NCI-H82 treated with DMSO at 0.1 percent for 48 hours (cell line): ENCODE data around the gene MEIS1.

Source experiments
- DNase-seq: peaks from one replicate; lab custom pipeline; 2025; ENCODE audit not compliant: unreplicated experiment; lab: John Stamatoyannopoulos, UW

The MEIS1 gene

DNA sequence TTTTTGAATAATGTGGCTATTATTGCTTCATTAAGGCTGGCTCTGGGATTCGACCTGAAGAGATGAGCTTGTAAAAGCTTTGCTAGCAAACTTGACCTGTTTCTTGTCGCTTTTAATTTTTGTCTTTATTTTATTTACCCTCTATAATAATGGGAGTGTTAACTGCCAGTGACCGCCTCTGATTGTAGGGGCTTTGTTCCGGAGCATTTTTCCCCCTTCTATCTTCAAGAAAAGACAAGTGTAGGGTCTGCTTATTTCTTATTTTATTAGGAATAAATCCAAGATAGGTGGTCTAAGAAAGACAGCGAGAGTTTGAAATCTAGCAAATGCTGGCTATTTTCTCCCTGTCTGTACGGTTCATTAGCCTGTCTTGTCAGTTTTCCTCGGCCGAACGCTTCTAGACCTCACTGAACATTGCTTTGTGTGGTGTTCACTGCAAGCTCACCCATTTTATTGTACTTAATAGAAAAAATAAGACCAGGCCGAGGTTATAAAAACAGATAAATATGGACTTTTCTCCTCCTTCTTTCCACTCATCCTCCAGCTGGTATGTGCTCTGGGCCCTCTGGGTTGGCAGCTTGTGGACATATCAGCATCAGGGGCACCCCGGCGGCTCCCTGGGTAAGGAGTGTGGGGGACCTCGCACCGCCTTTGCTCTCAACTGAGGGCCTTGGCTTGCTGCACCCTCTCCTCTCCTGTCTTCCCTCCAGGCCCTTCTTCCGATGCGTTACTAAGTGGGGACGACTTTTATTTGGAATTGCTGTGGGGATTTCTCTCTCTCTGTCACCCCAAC lies 8.5 kb downstream of the MEIS1 start:
- no peak for DNase-seq

- no peak for DNase-seq
Observed at GRCh38 chr2:66443979-66444861, 9.3 kb downstream of the MEIS1 start.

DNA sequence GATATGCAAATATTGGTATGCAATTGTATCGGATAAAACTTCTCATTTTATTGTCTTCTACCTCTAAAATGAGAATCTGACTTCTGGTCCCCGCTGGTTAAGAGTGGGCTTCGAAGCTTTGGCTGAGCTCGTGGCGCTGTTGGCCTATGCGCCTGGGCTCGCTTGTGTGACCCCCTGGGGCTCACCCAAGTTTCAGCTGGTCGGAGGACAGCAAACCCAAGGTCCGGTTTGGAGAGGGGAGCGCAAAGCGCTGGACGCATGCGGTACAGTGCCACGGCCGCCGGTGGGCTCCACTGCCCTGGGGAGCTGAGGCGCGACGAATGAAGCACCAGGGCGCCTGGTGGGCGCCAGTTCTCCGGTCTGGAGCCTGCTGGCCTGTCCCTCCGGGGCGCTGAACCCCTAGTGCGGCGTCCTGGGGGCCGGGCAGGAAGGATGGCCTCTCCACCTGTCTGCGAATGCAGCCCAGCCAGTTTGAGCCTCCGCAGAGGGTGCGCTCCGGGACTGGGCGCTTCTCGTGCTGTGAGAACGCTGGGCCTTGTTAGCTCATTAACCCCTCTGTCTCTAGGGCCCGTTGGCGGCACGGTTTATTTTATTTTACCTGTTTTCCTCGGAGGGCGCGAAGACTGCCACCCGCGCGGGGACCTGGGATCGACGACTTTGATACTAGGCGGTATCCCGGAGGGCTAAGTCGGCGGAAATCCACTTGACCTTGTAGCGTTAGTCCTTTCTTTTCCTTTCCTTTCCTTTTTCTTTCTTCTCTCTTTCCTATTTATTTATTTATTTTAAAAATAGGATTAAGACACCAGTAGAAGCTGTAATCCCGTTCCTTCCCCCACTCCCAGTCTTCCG lies 10.4 kb downstream of the MEIS1 start:
- no peak for DNase-seq

DNA sequence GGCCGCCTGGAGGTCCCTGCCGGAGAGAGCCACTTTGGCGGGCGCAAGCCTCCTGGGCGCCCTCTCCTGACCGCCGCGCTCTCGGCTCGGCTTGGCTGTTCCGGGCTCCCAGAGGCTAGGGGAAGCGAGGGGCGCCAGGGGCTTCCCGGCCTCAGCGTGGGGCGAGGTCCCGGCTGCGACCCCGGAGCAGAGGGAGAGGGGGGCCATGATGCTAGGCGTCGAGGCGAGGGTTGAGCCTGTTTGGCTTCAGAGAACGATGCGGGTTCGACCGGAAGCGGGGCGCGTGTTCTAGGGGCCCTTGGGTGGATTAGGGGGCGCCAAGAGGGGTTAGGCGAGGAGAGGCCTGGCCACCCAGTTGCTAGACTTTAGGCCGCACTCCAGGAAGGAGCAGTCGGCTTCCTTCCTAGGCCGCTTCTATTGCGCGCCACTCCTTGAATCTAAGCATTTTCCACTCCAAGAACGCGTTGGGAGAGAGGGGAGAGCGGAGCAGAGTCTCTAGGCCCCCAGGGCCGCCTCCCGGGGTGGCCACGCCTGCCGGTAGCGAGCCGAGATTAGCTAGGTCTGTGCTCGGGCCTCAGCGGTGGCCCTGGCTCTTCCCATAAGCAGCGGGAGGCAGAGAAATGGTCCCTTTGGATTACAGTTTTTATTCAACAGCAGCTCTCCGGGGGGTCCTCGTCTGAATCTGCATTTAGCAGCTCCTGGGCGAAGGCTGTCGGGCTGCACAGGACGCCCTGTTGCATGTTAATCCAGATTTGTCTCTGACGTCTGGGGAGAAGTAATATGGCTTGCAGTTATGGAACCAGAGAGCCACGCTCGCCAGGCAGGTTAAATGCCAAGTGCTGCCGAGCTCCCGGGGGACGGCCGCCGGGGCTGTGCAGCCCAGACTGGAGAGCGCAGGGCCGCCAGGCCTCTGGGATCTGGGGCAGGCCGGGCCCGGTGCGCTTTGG lies 11.3 kb downstream of the MEIS1 start:
- DNase-seq: no peak

DNA sequence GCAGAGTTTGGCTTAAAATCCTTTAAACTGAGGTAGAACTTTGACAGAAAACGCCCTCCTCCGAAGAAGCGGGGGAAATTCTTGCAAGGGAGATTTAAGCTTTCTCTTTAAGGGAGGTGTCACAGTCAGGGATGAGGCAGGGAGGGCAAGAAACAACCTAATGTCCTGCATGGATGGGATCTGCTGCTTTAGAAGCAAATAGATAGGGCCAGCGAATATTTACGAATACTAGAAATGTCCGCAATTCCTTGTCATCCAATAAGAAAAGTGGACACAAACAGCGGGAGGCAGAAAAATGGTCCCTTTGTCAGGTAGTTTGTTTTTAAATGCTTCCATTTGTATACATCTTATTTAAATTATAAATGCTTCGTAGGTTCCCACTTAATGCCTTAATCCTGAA lies 12.0 kb downstream of the MEIS1 start:
- DNase-seq: no peak

DNA sequence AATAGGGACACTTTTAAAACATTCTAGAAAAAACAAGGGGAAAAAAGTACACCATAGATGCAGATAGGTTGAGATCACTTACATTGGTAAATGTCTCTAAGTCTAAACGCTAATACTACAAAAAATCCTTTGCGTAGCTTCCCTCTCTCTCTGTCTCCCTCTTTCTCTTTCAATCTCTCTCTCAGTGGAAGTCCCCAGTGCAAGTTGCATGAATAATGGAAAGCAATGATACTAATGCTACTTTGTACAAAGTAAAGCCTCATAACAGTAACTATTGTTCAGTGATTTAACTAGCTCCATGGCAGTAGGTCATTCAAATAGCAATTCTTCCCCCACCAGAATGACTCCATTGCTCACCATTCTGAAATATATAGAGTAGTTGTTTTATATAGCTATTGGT lies 12.8 kb downstream of the MEIS1 start:
- DNase-seq: no peak

- no peak for DNase-seq
Observed at GRCh38 chr2:66448136-66448991, 13.4 kb downstream of the MEIS1 start.

DNA sequence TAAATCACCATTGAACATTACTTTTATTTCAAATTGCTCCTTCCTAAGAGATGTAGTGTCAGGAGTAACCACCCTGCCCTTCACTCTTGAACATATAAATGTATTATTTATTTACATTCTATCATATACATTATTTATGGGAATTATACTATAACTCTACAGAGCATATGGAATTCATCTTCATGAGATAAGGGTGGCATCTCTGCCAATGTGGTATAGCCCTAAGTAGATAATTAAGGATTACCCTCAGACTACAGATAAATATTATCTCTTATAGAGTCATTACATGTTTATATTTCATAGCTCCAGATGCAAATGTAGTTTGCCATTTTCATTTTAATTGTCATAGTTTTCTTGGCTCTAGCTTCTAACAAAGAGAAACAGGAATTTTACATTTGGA lies 17.3 kb downstream of the MEIS1 start:
- DNase-seq: no peak

GRCh38 chr2:66452917-66453316 lies 18.0 kb downstream of the MEIS1 start:
- no peak for DNase-seq

GRCh38 chr2:66455490-66455889 lies 20.6 kb downstream of the MEIS1 start:
- DNase-seq: no peak

DNA sequence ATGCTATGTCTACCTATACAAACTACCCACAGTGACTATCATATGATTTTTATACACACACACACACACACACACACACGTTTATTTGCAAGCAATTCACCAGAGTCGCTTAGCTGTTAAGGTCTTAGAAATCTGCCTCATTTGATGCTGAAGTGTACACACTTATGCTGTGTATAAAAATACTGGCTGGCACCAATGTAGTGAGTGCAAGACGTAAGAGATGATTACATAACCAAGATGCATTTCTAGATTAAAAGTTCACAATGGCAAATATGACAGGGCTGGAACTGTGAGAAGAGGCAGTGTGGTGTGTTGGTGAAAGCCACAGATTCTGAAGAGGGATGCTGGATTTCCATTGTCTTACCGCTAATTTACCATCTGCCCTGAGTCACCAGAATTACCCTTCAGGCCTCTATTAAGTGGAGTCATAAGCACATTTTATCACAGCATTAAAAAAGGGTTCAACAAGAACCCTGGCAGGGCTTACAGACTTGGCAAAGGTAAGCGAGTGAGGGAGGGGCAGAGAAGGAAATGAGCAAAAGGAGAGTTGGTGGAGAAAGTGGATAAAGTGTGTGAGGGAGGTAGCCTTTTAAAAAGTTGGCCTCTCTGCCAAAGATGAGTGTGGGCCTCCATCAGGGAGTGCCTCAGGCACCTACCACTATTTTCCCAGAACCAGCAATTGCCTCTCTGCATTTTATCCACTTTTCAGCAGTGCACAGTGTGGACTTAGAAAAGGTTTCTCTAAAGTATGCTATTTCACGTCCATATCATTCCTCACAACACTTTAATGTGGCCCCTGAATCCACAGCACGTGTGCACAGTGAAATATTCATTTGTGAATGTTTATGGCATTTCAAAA lies 21.5 kb downstream of the MEIS1 start:
- DNase-seq: no peak

- DNase-seq: no peak
Observed at GRCh38 chr2:66457545-66457944, 22.6 kb downstream of the MEIS1 start.

DNA sequence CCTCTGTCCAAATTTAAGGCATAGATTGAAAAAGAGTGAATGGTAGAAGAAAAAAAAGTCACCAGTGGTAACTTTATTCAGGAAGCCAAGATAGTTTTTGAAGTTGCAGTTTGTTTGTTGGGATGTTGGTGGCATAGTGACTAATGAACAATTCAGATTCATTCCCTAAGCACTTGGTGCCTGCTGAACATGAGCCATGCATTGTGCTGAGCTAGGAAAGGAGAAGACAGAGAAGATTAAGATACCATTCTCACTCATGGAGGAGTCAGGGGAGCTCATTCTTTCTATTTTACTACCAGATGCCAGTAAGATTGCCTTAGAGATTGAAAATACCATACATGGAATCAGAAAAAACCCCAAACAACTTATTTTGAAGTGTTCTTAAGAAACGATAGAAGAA lies 25.1 kb downstream of the MEIS1 start:
- DNase-seq: no peak

DNA sequence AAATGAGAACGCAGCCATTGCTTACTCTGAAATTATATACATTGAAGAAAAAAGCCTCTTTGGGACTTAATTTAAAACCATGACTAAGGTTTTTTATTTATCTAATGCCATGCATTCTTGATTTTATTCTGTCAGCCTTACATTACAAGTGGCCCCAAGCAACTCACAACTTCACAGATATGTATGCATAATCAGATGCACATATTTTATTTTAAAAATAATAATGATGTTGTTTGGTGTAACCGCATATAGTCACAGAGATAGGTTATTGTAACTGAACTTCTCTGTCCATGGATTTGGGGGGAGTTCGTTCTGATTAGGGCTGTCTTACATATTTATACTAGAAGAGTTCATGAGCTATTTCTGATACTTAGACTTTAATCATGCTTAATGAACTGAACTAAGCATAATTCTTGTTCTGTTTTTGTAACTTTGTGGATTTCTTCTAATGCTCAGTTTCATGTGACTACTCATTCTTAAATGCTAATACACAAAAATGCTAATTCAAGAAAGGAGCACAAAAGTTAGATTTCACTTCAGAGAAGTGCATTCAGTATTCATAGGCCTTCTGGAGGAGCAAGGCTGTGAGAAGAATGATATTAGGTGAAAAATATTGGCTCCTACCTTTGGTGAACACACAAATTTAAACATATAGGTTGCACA lies 26.2 kb downstream of the MEIS1 start:
- no peak for DNase-seq

DNA sequence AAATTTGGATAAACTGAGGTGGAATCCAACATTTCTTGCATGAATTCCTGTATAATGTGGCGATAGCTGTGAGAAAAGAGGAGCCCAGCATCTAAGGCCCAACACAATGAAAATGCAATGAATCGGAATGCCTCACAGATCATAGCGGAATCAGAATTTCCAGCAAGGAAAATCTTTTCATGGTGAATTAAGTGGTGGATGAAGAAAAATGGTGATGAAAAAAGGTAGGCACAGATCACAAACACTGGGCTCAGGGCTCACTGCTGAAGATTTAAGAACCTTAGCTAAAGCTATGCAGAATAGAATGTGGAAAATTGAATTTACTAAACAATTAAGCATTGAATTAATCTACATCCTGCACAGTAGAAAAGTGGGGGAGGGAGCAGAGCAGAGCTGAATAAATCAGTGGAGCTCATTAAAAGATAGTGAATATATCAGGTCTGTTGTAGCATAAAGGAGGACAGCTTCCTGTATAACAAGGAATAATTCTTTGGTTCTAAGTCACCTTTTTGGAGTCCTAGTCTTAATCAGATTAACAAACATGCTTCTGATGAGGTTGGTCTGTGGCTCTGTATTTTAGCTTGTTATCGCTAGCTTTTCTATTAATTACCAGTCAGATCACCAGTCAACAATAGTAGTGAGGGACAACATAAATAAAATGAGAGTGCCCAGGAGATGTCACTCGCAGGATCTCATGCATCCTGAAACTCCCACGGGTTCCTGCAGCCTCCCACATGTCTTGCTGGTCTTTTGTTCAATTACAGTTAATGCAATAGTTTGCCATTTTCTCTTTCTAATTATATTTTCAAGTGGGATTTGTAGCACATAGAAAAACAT lies 27.0 kb downstream of the MEIS1 start:
- DNase-seq: no peak

- no peak for DNase-seq
Observed at GRCh38 chr2:66462501-66462825, 27.5 kb downstream of the MEIS1 start.

GRCh38 chr2:66463206-66463755 lies 28.4 kb downstream of the MEIS1 start:
- DNase-seq: no peak
